Measurements from ENCODE around the gene CC2D2A.

- no peak for TF ChIP-seq CTCF (IDR thresholded peaks at IDR 0.05 in 8 of 11, conservative IDR thresholded peaks at IDR 0.05 in 3 of 11)
- TF ChIP-seq POLR2A (IDR thresholded peaks at IDR 0.05) = no peak
- no peak for TF ChIP-seq POLR2AphosphoS5 (IDR thresholded peaks at IDR 0.05)
Measured at GRCh38 chr4:15493411-15493810, 23.7 kb downstream of the CC2D2A start.
